Renal pelvis (tissue), 12 donors: Measurements from ENCODE around the gene HCCS. TPM values are rescaled to one million over a fixed set of nuclear protein-coding genes. Genes with fewer than 3 reads are reported as not detected.

ENCODE experiments used
- DNase-seq: peaks from one replicate; pipeline ENCODE4 v3.0.0-alpha.2; 2013
- long read RNA-seq, 16 experiments: transcript quantifications; one replicate each; lab custom pipeline, GENCODE V29; 2026
- polyA plus RNA-seq, 3 donors: library from polyadenylated mRNA; unstranded; fragments of 120-200 nt; gene quantifications; one replicate each; pipeline ENCODE4 v1.2.1, GENCODE V29; 2013; ENCODE audit not compliant: insufficient read length in 3 of 3

HCCS gene
- polyA plus RNA-seq = 10 to 100 TPM; 24.5 to 29.7 (median 27.3) TPM
- long read RNA-seq, donor 1, transcript HCCS-202 (7 exons, 1,072 nt) = major isoform, 11 of 12 reads
- long read RNA-seq, donor 1, partial matches to known transcripts = 0 of 12 reads
- long read RNA-seq, donor 1, other reads (novel, unspliced or antisense) = 0 of 12 reads
- long read RNA-seq, donor 2, transcript HCCS-202 (7 exons, 1,072 nt) = major isoform, 19 of 20 reads
- long read RNA-seq, donor 2, partial matches to known transcripts = 0 of 20 reads
- long read RNA-seq, donor 2, other reads (novel, unspliced or antisense) = 0 of 20 reads
- long read RNA-seq, donor 3, transcript HCCS-202 (7 exons, 1,072 nt) = major isoform, 10 of 10 reads
- long read RNA-seq, donor 3, partial matches to known transcripts = 0 of 10 reads
- long read RNA-seq, donor 3, other reads (novel, unspliced or antisense) = 0 of 10 reads
- long read RNA-seq, donor 4, transcript HCCS-202 (7 exons, 1,072 nt) = major isoform, 15 of 16 reads
- long read RNA-seq, donor 4, partial matches to known transcripts = 0 of 16 reads
- long read RNA-seq, donor 4, other reads (novel, unspliced or antisense) = 0 of 16 reads
- long read RNA-seq, donor 5, transcript HCCS-202 (7 exons, 1,072 nt) = major isoform, 5 of 6 reads
- long read RNA-seq, donor 5, partial matches to known transcripts = 0 of 6 reads
- long read RNA-seq, donor 5, other reads (novel, unspliced or antisense) = 0 of 6 reads
- long read RNA-seq, donor 6, transcript HCCS-202 (7 exons, 1,072 nt) = major isoform, 6 of 7 reads
- long read RNA-seq, donor 6, partial matches to known transcripts = 0 of 7 reads
- long read RNA-seq, donor 6, other reads (novel, unspliced or antisense) = 0 of 7 reads
- long read RNA-seq, donor 7, transcript HCCS-202 (7 exons, 1,072 nt) = major isoform, 9 of 12 reads
- long read RNA-seq, donor 7, partial matches to known transcripts = 0 of 12 reads
- long read RNA-seq, donor 7, other reads (novel, unspliced or antisense) = 0 of 12 reads
- long read RNA-seq, donor 8, partial matches to known transcripts = 0 of 3 reads
- long read RNA-seq, donor 8, other reads (novel, unspliced or antisense) = 0 of 3 reads
- long read RNA-seq, donor 9, transcript HCCS-202 (7 exons, 1,072 nt) = major isoform, 16 of 18 reads
- long read RNA-seq, donor 9, partial matches to known transcripts = 0 of 18 reads
- long read RNA-seq, donor 9, other reads (novel, unspliced or antisense) = 0 of 18 reads
- long read RNA-seq, donor 10, transcript HCCS-202 (7 exons, 1,072 nt) = major isoform, 8 of 8 reads
- long read RNA-seq, donor 10, partial matches to known transcripts = 0 of 8 reads
- long read RNA-seq, donor 10, other reads (novel, unspliced or antisense) = 0 of 8 reads
- long read RNA-seq, donor 11, partial matches to known transcripts = 0 of 4 reads
- long read RNA-seq, donor 11, other reads (novel, unspliced or antisense) = 0 of 4 reads
- long read RNA-seq, donor 12, transcript HCCS-202 (7 exons, 1,072 nt) = major isoform, 14 of 17 reads
- long read RNA-seq, donor 12, partial matches to known transcripts = 0 of 17 reads
- long read RNA-seq, donor 12, other reads (novel, unspliced or antisense) = 0 of 17 reads
- long read RNA-seq, donor 13, partial matches to known transcripts = 5 of 11 reads
- long read RNA-seq, donor 13, other reads (novel, unspliced or antisense) = 0 of 11 reads
- long read RNA-seq, donor 14, transcript HCCS-202 (7 exons, 1,072 nt) = major isoform, 15 of 15 reads
- long read RNA-seq, donor 14, partial matches to known transcripts = 0 of 15 reads
- long read RNA-seq, donor 14, other reads (novel, unspliced or antisense) = 0 of 15 reads
- long read RNA-seq, donor 15, transcript HCCS-202 (7 exons, 1,072 nt) = major isoform, 12 of 13 reads
- long read RNA-seq, donor 15, partial matches to known transcripts = 0 of 13 reads
- long read RNA-seq, donor 15, other reads (novel, unspliced or antisense) = 0 of 13 reads
- long read RNA-seq, donor 16, transcript HCCS-202 (7 exons, 1,072 nt) = major isoform, 10 of 11 reads
- long read RNA-seq, donor 16, partial matches to known transcripts = 0 of 11 reads
- long read RNA-seq, donor 16, other reads (novel, unspliced or antisense) = 0 of 11 reads

GRCh38 chrX:11111037-11111851 is at the start of gene HCCS:
TSS of gene HCCS (plus strand) at chrX:11111332. CDS start at chrX:11112061, 729 bp downstream.
- peak; percentile 80 for DNase-seq

- DNase-seq = no peak
Observed at GRCh38 chrX:11064276-11064675, 46.9 kb upstream of the HCCS start.

GRCh38 chrX:11064851-11065600 is 46.1 kb upstream of the HCCS start:
- DNase-seq = no peak

DNA sequence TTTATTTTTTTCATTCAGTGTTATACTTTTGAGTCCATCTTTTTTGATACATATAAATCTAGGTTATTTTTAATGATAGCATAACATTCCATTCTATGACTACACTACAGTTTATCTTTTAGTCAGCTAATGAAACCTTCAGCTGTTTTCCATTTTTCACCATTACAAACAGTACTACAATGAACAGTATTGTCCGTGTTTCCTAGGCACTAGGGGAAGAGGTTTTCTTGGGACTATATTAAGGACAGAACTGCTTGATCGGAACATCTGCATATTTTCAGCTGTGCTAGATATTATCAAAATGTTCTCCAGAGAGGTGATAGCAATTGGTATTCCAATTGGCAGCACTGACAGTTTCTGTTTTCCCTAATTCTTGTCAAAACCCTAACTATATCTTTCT is 44.3 kb upstream of the HCCS start:
- no peak for DNase-seq

DNA sequence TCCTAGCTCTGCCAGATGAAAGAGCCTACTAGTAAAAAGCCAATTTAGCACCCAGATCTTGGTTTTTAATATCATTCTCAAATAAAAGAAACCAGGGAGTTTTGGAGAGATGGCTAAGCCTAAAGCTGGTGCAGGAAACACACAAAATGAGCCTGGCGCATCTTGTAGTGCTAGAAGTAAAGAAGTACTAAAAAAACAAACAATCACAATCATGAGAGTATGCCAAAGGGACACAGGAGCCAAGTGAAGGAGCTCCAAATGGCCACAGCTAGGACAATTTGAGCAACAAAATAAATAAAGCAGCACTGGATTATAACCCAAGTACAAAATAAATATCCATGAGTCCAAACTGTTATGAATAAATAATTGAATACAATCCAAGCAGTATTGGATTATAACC is 37.8 kb upstream of the HCCS start:
- DNase-seq = no peak

GRCh38 chrX:11080741-11081305 is 30.3 kb upstream of the HCCS start:
- DNase-seq = no peak

DNA sequence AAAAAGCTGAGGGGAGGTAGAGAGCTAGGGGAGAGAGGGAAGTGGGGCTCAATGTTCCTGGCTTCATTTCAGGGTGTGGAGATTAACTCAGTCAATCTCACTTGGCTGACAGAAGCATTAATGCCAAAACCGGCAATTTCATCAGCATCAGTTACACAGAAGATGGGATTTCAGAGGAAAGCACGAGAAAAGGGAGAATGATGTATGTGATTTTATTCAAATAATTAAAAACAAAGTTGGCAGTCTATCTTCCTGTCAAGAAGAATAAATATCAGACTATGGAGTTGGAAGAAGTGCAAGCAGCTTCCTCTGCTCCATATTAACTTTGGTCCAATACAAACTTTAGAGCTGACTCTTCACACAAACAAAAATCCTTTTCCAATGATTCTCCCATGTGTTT is 29.6 kb upstream of the HCCS start:
- no peak for DNase-seq

- DNase-seq = no peak
Observed at GRCh38 chrX:11085305-11085704, 25.8 kb upstream of the HCCS start.

GRCh38 chrX:11089802-11090201 is 21.3 kb upstream of the HCCS start:
- no peak for DNase-seq

- no peak for DNase-seq
Observed at GRCh38 chrX:11097933-11098332, 13.2 kb upstream of the HCCS start.

- DNase-seq = no peak
Observed at GRCh38 chrX:11099465-11099864, 11.7 kb upstream of the HCCS start.

GRCh38 chrX:11100281-11101035 is 10.7 kb upstream of the HCCS start:
- peak; percentile 37 for DNase-seq

GRCh38 chrX:11103006-11103405 is 8.1 kb upstream of the HCCS start:
- no peak for DNase-seq

DNA sequence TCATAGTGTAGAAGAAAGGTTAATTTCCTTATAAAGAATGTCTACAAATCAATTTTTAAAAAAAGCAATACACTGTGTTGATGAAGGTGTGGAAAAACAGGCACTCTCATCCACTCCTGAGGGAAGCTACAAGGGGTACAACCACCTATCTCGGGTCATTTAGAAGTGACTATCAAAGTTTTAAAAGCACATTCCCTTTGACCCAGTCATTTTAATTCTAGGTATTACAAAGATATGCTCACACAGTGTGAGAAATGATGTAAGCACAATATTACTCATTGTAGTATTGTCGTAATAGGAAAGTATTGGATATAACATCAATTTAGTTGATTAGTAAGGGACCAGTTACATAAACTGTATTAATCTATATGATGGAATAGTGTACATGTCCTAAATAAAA is 7.4 kb upstream of the HCCS start:
- no peak for DNase-seq

- no peak for DNase-seq
Observed at GRCh38 chrX:11105080-11105479, 6.1 kb upstream of the HCCS start.

DNA sequence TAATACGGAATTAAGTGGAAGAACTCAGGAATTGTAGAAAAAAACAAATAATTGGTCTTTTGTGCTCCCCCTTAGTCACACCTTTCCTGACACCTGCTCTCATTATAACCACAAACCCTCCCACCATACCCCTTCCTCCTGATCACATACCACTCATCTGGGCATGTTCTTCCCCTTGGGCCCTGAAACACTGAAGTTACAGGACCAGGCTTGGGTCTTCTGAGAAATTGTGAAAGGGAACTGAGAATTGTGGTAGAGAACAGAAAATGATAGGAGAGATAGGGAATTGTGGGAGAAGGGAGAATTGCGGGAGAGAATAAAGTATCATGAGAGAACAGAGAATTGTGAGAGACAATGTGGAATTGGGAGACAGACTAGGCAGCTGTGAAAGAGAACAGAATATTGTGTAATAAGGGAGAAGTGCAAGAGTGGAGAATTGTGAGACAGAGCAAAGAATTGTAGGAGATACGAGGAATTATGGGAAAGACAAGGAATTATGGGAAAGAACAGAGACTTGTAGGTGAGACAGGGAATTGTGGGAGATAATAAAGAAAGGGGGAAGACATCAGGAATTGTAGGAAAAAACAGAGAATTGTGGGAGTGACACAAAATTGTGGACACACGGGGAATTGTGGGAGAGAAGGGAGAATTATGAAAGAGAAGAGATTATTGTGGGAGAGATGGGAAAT is 2.7 kb upstream of the HCCS start:
- DNase-seq = no peak

- DNase-seq = no peak
Observed at GRCh38 chrX:11109968-11110367, 1.2 kb upstream of the HCCS start.
